Coronary artery (tissue), 2 donors: ENCODE results near the gene SYNE1.

ENCODE experiments used
- DNase-seq: peaks from one replicate; pipeline ENCODE4 v3.0.0-alpha.2; 2017; ENCODE audit warnings: low spot score
- H3K27ac ChIP-seq, 2 donors: fragments of 200-600 bp; sonication (generic); one replicate each; pipeline ENCODE4 v1.5.1; 2016 to 2019
- H3K4me3 ChIP-seq: fragments of 200-600 bp; sonication (generic); 2 replicates; pipeline ENCODE4 v1.5.1; 2016; ENCODE audit warnings: mild to moderate bottlenecking, moderate library complexity
- TF ChIP-seq, protein P1 (sequence below): fragments of 200-600 bp; sonication (generic); IDR thresholded peaks from one replicate; pipeline ENCODE4 v1.5.1; 2019; ENCODE audit warnings: antibody characterized with exemption

SYNE1 gene

GRCh38 chr6:152452639-152453038, 184.5 kb downstream of the SYNE1 start:
- no peak overlapping the region for H3K4me3 ChIP-seq
- DNase-seq = no peak
- H3K27ac ChIP-seq = no peak overlapping the region
- TF ChIP-seq, protein P1, sequence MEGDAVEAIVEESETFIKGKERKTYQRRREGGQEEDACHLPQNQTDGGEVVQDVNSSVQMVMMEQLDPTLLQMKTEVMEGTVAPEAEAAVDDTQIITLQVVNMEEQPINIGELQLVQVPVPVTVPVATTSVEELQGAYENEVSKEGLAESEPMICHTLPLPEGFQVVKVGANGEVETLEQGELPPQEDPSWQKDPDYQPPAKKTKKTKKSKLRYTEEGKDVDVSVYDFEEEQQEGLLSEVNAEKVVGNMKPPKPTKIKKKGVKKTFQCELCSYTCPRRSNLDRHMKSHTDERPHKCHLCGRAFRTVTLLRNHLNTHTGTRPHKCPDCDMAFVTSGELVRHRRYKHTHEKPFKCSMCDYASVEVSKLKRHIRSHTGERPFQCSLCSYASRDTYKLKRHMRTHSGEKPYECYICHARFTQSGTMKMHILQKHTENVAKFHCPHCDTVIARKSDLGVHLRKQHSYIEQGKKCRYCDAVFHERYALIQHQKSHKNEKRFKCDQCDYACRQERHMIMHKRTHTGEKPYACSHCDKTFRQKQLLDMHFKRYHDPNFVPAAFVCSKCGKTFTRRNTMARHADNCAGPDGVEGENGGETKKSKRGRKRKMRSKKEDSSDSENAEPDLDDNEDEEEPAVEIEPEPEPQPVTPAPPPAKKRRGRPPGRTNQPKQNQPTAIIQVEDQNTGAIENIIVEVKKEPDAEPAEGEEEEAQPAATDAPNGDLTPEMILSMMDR = no peak

DNA sequence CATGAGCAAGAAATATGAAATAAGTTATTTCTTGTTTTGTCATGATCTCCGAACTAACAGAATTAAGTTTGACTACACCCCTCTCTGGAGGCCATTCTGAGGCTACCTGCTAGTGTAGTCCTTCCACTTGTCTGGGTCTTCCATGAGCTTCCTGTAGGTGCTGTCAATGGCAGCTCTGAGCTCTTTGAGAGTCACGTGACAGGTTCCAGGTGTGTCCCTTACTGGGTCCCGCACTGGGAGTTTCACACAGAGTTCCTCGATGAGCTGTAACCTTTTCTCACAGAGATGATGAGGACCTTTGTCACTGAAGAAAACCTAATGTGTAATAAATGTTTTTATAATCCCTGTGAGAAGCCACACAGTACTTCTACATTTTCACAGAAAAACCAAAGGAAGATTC, 186.6 kb downstream of the SYNE1 start:
- no peak for DNase-seq
- H3K27ac ChIP-seq = no peak overlapping the region
- no peak overlapping the region for H3K4me3 ChIP-seq
- TF ChIP-seq, protein P1 = no peak

DNA sequence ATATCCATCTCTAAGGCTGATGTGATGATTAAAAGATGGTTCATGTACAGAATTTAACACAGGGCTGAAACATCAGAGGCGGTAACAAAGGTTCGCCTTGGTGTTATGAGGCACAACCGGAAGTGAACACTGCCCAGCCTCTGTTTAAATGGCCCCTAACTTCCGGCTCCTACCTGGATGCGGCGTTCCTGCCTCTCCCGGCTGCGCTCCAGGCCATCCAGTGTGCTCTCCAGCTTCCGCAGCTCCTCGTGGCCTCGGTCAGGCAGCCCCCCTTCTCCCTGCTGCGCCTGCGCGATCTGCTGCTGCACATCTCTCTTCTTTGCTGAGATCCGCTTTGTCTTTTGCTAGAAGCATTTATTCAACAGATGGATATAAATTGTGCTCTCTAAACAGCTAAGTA, 195.3 kb downstream of the SYNE1 start:
- no peak for DNase-seq
- H3K4me3 ChIP-seq = no peak overlapping the region
- TF ChIP-seq, protein P1 = no peak
- H3K27ac ChIP-seq = no peak overlapping the region

- no peak overlapping the region for H3K27ac ChIP-seq
- H3K4me3 ChIP-seq = no peak overlapping the region
- no peak for DNase-seq
- TF ChIP-seq, protein P1 = no peak
These were observed 201.3 kb downstream of the SYNE1 start for GRCh38 chr6:152435816-152436215.

DNA sequence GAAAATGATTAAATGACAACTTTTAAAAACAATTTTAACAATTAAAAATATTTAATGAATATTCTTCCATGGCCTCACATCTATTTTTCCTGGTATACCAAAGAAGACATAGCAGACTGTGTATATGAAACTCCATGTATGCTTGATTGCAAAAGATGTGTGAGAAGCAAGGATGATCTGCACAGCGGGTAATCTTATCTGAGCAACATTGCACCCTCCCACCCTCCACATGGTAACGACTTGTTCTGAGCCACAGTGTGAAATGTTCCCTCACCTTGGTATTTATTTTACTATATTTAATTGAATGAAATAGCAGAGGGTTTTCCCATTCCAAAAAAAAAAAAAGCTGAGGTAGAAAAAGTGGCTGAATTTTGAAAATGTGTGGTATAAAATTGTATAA, 204.4 kb downstream of the SYNE1 start:
- TF ChIP-seq, protein P1 = no peak
- Histone ChIP-seq H3K4me3 (no peak overlapping the region), H3K27ac (no peak overlapping the region)
- DNase-seq = no peak

DNA sequence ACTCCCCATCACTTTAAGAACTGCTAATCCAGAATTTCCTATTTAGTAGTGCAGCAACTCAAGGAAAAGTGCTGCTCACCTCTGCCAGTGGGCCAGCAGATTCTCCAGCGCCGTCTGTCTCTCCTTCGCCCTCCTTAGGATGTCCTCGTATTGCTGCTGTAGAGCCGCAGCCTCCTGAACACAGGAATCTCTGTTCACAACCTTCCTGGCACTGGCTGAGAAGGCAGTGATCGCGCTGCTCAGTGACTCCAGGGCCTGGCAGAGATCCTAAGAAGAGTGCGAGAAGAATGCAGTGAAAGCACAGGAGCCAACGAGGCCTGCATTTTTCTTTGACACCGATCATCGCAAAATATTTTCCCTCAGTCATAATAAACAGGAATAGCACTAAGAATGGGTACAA, 209.0 kb downstream of the SYNE1 start:
- peak overlapping the region; percentile 37 for H3K4me3 ChIP-seq
- no peak for DNase-seq
- H3K27ac ChIP-seq = no peak overlapping the region
- TF ChIP-seq, protein P1 = no peak

DNA sequence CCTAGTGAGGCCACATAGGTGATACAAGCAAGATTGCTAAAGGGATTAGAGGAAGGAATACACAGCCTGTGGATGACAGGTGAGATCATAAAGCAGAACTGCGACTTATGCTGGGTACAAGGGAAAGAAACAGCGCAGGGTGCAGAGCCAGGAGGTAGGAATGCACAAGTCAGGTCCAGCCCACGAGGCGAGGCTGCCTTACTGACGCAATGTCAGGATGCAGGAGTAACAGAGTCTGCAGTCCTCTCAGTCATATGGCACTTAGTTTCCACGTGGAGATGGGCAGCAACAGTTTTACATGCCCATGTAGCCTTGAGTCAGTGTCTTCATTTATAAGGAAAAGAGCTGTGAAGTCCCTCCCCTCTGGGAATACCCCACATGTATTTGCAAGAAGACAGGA, 210.9 kb downstream of the SYNE1 start:
- Histone ChIP-seq H3K4me3 (no peak overlapping the region), H3K27ac (no peak overlapping the region)
- TF ChIP-seq, protein P1 = no peak
- no peak for DNase-seq
